Embryonic facial prominence (tissue), 1 donor: ENCODE data around the gene UBQLNL.

ENCODE experiments used
- DNase-seq: peaks from one replicate; pipeline ENCODE4 v3.0.0-alpha.2; 2016; ENCODE audit errors: extremely low spot score

Gene UBQLNL

DNA sequence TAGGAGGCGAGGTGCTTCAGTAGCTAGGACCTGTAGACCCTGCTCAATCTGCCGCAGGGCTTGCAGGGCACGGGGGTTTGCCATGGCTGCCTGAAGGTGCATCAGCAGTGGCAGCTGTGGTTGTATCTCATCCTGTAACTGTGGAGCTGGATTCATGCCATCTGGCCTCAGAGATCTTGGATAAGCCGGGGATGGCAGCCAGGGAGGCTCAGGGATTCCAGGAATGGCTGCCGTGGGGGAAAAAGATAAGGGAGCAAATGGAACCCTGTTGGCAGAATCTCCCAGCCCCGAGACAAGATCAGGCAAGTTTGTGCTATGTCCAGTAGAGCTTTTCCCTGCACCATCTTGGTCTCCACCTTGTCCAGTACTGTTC is 8.6 kb downstream of the UBQLNL start:
- no peak for DNase-seq

DNA sequence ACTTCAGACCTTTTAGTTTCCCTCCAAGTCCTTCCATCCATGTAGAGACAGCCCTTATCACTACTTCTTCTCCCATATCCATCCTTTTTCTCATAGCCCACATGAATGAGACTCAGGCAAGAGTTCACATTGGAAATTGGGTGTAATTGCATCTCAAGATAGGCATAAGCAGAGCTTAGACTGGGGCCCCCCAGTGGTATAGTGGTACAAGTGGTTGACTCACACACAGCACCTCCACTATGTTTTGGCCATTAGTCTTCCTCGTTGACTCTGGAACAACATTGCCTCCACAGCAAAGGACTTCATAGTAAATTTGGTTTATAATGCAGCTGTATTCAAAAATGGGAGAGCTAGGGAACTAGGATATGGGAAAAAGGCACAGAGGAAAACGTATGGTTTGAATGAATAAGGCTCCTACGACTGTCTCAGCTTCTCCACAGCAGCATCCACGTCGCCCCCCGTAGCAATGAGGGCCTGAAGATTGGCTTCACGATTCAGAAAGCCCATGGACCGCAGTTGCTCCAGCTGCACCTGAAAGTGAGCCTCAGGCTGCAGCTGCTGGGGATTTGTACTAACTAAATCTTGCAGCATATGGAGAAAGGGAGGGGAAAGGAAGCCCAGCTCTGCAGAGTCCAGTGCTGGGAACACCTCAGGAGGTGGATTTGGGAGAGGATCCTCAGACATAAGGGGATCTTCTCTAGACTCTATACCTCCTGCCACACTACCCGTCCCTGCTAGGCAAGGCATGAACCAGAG is 9.1 kb downstream of the UBQLNL start:
- no peak for DNase-seq

DNA sequence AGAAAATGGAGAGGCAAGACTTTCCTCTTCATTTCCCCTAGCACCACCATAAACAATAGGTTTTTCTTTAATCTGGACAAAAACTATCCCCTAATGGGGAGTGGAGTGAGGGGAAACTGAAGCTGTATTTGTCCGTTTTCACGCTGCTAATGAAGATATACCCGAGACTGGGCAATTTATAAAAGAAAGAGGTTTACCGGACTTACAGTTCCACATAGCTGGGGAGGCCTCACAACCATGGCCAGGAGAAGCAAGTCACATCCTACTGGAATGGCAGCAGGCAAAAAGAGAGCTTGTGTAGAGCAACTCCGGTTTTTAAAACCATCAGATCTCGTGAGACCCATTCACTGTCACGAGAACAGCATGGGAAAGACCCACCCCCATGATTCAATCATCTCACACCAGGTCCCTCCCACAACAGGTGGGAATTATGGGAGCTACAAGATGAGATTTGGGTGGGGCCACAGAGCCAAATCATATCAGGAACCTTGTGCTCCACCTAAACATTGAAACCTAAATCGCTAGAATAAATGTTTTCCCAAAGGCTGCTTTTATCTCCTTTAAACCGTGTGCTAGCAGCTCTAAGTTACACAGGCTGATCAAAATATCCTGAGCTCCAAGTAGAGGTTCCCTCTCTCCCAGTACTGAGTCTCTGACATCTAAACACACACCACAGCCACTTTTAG is 11.0 kb downstream of the UBQLNL start:
- no peak for DNase-seq

DNA sequence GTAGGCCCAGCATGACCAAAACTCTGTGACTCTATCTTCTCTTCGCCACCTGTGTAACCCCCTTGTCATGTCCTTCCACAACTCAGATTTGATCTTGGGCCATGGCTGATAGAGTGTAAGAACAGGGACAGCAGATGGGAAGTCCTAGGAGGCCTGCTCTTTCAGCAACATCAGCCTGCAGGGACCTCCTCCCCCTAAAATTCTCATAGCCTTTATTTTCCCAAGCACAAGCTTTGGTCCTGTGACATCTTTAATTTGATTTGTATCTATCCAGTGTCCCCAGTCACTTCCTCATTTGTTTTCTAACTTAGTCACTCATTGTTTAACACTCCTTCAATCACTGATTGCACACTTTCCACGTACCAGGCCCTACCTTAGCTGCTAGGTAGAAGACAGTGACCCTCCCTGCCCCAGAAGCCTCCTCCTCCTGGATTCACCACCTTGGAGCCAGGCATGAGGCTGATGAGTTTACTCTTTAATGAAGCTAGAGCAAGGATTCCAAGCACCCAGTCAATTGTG is 12.0 kb downstream of the UBQLNL start:
- DNase-seq, result no peak

DNA sequence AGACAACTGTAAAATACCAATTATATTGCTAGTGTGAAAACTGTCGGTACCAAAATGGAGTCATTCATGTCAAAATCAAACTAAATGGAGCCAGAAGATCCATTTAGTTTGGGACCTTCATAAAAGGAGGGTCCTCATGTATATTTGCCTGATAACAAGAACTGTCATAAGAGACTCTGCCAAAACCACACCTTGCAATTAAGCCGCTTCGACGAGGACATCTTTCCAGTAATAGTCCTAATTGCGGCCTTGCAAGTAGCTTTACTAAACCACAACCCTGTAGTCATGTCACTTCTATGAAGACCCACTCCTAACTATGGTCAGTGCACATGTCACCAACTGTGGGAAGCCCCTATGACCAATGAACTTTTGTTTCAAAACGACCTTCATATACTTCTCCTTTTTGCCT is 16.1 kb downstream of the UBQLNL start:
- DNase-seq, result no peak

DNA sequence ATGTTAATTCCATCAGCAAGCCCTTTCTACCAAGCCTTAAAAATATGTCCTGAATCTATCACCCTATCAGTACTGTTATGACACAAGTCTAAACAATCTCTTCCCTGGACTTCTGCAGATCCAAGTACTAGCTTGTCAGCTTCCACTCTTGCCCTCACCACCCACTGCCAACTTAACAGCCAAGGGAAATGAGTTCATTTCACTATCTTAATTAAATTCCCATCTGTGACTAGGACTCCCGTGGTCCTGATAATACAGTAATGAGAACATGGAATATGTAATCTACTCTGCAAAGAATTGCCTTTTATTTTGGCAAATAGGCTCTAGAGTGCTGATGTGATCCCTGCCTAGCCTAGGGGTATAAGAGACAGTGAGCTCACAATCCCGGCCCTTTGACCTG is 16.8 kb downstream of the UBQLNL start:
- DNase-seq, result no peak

DNA sequence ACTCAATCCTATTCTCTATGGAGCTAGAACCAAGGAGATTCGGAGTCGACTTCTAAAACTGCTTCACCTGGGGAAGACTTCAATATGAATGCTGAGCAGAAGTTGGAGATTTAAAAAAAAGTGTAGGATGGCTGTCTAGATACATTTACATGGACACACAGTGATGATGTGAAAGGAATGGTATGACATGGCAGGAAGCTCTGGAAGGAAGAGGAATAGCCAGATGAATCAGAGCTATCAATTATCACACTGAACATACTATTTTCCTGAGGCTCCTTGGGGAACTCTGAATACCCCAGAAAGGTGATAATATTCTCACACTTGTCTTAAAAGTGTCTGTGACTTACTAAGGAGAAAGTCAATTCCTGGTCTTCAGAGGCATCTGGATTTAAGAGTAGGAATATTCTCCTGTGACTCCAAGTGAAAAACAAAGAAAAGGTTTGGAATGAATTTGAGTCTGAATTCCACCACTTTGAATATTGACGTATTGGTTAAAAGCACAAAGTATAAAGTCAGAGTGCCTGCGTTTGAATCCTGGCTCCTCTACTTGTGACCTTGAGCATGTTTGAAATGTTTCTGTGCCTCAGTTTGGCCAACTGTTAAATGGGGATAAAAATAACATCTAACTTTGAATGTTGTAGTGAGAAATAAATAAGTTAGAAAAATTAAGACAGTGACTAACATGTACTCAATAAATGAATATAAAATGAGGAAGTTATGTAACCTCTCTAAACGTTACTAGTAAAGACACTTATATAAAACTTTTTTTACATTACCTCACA is 26.7 kb downstream of the UBQLNL start:
- no peak for DNase-seq

DNA sequence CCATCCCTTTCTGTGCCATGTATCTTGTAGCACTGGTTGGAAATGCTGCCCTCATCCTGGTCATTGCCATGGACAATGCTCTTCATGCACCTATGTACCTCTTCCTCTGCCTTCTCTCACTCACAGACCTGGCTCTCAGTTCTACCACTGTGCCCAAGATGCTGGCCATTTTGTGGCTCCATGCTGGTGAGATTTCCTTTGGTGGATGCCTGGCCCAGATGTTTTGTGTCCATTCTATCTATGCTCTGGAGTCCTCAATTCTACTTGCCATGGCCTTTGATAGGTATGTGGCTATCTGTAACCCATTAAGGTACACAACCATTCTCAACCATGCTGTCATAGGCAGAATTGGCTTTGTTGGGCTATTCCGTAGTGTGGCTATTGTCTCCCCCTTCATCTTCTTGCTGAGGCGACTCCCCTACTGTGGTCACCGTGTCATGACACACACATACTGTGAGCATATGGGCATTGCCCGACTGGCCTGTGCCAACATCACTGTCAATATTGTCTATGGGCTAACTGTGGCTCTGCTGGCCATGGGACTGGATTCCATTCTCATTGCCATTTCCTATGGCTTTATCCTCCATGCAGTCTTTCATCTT is 27.6 kb downstream of the UBQLNL start:
- no peak for DNase-seq

DNA sequence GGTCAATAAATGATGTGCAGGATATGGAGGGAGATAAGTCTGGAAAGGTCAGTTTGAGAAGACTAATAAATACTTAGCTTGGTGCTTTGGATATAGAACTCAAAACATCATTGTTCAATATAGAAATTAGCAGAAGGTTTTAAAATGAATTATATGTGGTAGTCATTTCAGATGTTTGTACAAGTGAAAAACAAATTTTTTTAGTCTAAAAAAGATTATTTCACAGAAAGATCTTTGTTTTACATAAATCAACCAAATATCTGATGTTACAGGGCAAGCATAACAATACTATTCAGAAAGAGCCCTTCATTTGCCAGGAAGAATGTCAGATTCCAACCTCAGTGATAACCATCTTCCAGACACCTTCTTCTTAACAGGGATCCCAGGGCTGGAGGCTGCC is 28.1 kb downstream of the UBQLNL start, which contains the start of gene OR52D1:
Gene OR52D1, plus strand, starts transcription at position 301 of the 400 bp plus-strand sequence. Its CDS starts 22 bp downstream, at position 323.
- DNase-seq, result no peak

DNA sequence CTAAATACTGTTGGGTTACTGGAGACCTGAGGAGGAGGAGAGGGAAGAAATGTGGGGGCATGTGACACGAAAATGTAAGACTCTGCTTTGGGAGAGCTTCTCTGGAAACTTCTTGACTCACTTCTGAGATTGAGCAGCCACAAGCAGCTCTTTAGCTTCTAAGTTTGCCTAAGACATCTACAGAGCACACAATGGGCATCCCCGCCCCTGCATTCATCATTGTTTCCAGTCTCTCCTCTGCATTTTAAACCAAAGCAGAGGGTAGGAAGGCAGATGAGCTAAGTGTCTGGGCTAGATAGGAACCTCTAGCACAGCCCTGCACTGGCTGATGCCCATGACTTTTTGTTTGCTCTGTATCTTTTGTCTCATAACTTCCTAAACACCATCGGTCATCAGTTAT is 30.1 kb downstream of the UBQLNL start:
- DNase-seq, result no peak

DNA sequence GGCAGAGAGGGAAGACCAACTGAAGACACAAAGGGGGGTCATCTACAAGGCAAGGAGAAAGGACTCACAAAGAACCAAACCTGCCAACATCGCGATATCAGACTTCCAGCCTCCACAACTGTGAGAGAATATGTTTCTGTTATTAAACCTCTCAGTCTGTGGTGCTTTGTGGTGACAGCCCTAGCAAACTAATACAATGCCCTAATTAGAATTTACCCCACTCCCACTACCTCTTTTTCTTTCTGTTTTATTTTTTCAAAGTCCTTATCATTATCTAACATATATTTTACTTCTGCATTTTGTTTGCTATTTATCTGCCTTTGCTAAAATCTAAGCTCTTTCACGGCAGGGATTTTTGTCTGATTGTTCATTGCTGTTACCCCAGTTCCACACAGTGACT is 30.5 kb downstream of the UBQLNL start:
- no peak for DNase-seq

DNA sequence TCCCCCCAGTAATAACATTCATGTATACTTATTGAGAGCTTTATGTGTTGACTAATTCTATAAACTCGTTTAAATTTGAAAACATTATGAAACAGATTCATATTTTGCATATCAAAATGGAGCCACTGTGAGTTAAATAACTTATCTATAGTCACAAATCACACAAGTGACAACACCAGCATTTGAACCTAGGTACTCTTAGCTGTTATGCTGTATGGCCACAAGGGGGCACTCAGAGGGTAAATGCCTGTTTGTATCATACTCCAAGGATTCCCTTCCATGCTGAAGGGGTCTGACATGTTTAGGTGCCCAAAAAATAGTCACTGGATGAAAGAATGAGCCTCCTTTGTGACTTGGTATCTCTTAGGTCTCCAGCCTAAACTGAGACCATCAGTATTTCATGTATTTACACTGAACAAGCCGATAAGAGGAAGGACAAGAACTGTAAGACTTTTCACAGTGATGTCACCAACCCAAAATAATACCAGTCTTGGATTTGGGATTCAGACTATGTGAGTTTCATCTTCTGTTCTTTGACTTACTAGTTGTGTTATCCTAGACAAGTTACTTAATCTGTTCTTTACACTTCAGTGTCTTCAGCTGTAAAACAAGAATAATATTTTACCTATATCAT is 40.2 kb downstream of the UBQLNL start:
- no peak for DNase-seq

DNA sequence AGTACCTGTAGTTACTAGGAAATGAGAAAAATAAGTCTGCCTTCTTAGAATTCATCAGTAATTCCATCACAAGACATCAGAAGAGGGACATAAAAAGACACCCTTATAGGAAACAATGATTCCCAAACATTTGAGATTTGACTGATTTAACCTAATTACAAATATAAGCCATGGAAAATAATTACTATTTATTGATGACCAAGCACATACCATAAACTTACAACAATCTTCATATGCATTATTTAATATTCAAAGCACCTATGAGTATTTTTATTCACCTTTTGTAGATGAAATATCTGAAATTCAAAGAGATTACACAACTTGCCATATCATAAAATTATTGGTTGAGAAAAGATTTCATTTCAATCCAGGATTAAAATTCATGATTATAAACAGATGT is 42.6 kb downstream of the UBQLNL start:
- DNase-seq, result no peak

DNA sequence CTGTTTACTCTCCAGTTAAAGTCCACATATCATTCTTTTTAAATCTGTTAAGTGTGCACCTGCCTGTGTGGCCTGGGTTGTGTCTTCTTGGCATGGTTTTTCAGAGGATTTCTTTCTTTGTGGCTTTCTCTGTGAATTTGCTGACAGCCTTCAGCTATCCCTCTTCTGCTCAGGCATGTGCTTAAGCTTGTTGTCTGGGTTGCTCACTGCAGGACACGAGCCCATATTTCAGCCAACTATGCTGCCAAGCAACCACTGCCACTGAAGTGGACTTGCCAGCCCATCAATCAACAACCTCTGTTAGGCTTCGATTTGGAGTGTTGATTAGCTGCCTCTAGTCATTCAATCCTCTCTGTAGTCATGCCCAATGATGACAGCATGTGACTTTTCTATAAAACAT is 49.0 kb downstream of the UBQLNL start:
- DNase-seq, result no peak
